ENCODE results near the gene SRGAP3.

The SRGAP3 gene

GRCh38 chr3:9172851-9173321 lies 76.6 kb downstream of the SRGAP3 start:
- DNase-seq (ENCODE audit: low read depth): no peak

- no peak for DNase-seq (ENCODE audit: low read depth)
These were observed 78.6 kb downstream of the SRGAP3 start for GRCh38 chr3:9170851-9171160.

DNA sequence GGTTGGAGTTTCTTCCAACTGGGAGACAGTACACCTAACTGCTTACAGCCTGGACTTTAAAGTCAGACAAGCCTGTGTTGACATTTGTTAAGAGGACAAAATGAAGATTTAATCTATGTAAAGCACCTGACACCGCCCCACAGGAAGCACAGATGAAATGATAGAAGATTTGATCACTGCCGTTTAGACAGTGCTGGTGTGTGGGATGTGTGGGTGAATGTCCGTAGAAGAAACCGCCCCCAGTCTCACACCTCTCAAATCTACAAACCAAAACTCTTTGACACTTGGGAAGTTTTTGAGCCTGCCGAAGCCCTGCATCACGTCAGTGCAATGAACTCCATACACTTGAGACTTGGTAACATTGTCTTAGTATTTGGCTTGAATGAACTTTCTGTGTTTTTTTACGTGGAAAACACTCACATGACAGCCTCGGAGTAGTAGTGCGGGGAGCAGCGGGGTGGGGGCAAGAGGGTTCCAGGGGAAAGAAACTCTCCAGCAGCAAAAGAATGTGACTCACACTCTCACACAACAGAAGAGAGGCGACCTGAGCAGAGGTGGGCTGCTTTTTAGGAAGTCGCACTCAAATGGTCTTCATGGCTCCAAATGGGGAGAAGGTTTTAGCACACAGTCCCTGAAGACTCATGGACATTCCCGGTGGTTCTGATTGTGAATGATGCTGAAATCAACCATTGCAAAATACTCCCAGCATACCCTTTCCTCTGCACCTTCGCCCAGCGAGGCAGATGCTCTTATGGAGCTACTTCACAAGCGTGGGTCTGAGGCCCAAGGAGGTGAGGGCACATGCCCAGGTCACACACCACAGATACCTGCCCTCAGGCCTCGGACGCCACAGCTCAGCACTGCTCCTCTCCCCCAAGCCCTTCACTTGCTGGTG lies 79.2 kb downstream of the SRGAP3 start:
- DNase-seq (ENCODE audit: low read depth): no peak

GRCh38 chr3:9169326-9169725 lies 80.1 kb downstream of the SRGAP3 start:
- no peak for DNase-seq (ENCODE audit: low read depth)

- no peak for DNase-seq (ENCODE audit: low read depth)
These were observed 81.2 kb downstream of the SRGAP3 start for GRCh38 chr3:9168241-9168741.

DNA sequence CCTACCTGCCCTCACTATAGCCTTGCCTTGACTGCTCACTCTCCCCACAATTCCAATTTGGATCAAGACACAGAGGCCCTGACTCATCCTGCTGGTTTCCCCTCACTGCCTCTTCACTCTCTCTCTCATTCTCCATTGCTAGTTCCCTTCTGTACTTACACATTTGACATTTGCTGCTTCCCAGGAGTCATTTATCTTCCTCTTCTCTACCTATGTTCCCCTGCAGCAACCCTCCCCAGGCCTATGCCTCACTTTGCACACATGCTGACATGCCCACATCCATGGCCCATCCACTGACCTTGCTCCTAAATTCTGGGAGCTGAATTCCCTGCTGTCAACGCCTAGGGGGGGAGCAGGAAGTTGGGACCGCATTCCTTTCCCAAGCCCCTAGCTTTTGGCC lies 82.2 kb downstream of the SRGAP3 start:
- no peak for DNase-seq (ENCODE audit: low read depth)

- DNase-seq (ENCODE audit: low read depth): no peak
These were observed 84.0 kb downstream of the SRGAP3 start for GRCh38 chr3:9165421-9165820.

GRCh38 chr3:9163289-9163688 lies 86.2 kb downstream of the SRGAP3 start:
- no peak for DNase-seq (ENCODE audit: low read depth)

GRCh38 chr3:9161811-9162210 lies 87.6 kb downstream of the SRGAP3 start:
- no peak for DNase-seq (ENCODE audit: low read depth)

GRCh38 chr3:9161298-9161697 lies 88.1 kb downstream of the SRGAP3 start:
- DNase-seq (ENCODE audit: low read depth): no peak

GRCh38 chr3:9158865-9159630 lies 90.4 kb downstream of the SRGAP3 start:
- no peak for DNase-seq (ENCODE audit: low read depth)

DNA sequence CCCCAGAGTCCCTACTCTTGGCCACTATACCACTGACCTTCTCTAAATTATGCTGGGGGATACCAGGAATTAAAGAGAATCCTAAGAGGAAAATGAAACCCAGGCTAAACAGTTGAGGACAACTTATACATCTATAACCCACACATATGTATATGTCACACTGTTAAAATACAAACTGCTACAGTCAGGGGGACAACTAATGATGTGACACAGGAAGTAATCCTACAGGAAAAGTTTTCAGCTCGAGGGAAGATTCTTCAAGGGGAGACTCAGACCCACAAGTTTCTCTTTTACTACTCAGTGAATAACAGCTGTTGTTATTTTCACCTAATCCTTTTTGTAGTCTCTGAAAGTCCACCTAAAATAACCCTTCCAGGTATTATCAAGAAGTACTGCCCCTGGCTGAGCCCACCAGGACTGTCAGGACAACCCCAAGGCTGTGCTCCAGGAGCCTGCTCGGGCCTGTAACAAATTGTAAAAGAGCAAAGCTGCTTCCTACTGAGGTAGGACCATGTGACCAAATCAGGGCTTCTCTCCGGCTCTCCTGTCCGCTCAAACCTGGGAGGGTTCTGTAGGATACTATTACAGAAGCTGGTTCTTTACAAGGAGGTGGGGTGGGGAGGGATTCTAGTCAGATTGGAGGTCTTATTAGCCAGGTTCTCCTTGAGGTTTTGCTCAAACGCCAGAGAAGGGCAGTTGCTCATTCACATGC lies 91.6 kb downstream of the SRGAP3 start:
- DNase-seq (ENCODE audit: low read depth): no peak

GRCh38 chr3:9156604-9157003 lies 92.8 kb downstream of the SRGAP3 start:
- DNase-seq (ENCODE audit: low read depth): no peak

DNA sequence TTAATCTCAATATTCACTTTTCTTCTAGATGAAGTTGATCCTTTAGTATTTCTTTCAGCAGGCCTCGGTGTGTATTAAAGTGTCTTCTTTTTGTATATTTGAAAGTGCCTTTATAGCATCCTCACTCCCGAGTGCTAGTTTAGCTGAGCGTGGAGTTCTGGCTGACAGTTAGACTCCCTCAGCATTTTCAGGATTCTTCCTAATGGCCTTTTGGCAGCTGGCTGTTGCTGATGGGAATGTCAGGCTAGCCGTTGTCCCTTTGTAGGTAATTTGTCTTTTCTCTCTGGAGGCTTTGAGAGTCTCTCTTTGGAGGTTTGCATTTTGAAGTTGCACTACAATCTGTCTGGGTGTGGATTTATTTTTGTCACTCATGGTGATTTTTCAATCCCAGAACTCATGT lies 94.4 kb downstream of the SRGAP3 start:
- no peak for DNase-seq (ENCODE audit: low read depth)

DNA sequence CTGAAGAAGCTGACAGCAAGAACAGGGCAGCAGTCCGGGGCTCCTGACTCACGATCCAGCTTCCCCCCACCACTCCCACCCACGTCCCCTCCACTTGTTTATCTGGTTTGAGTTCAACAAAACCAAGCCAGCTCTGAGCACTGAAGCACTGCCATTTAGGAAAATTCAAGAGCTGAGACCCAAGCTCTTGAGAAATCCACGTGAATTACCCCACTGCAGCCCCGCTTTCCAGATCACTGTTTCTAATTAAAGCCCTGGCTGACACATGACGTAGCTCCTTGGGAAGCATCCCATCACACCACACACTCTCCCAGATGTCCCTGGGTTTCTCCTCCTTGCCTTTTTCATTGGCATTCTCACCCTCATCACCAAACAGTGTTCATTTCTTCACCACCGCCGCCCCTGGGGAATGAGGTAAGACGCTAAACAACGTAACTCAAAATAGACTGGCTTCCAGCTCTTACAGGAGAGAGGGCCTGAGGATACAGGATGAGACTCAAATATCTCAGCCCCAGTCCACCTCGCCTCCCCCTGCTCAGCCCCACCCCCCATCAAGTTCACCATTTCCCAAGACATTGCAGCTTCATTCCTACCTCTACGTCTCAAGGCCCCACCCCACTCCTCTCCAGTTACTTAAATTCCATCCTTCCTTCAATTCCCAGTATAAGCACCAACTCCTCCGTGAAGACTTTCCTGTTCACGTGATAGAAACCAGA lies 95.4 kb downstream of the SRGAP3 start:
- no peak for DNase-seq (ENCODE audit: low read depth)

DNA sequence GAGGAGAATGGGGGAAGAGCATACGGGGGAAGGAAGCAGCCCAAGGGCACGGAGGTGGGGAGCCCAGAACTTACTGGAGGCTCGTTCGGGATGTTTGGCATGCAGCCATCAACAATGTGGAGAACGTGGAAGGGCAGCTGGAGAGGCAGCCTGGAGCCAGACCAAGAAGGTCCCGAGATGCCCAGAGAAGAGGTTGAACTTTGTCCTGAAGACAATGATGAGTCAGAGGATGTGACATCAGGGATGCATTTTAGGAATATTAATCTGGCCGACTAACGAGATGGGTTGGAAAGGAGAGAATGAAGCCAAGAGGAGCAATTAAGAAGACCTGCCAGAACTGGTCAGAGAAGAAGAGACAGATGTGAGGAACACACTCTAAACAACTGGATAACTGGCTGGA lies 98.2 kb downstream of the SRGAP3 start:
- DNase-seq (ENCODE audit: low read depth): no peak

DNA sequence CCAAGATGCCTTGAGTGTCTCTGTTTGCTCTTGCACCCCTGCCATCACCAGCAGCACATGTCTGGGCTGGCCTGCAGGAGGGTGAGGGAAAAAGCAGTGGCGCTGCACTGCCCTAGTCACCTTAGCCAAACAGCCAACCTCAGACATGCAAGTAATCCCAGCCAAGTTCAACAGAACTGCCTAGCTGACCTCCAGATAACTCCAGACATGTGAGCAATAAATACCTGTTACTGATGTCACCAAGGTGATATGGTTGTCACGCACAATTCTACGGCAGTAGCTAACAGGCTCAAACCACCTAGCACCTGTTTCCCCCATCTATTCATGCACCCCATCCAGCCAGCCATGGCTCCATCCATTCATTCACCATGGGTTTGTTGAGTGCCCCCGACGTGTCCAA lies 99.9 kb downstream of the SRGAP3 start:
- no peak for DNase-seq (ENCODE audit: low read depth)

DNA sequence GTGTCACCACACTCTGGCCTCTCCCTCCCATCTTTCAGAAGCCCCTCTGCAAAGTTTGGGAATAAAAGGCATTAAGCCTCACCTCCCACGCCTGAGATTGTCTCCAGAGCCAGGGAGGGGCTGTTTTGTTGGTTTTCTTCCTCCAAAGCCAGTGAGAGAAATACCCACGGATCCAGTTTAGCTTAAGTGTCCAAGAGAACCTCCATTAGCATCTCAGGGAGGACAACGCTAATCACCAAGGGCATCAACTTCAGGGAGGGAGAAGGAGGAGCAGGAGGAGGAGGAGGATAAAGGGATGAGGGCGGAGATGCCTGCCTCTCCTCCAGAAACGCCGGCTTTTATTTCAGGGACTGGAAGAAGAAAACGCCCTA lies 101.6 kb downstream of the SRGAP3 start:
- no peak for DNase-seq (ENCODE audit: low read depth)

- no peak for DNase-seq (ENCODE audit: low read depth)
These were observed 102.1 kb downstream of the SRGAP3 start for GRCh38 chr3:9147215-9147895.

DNA sequence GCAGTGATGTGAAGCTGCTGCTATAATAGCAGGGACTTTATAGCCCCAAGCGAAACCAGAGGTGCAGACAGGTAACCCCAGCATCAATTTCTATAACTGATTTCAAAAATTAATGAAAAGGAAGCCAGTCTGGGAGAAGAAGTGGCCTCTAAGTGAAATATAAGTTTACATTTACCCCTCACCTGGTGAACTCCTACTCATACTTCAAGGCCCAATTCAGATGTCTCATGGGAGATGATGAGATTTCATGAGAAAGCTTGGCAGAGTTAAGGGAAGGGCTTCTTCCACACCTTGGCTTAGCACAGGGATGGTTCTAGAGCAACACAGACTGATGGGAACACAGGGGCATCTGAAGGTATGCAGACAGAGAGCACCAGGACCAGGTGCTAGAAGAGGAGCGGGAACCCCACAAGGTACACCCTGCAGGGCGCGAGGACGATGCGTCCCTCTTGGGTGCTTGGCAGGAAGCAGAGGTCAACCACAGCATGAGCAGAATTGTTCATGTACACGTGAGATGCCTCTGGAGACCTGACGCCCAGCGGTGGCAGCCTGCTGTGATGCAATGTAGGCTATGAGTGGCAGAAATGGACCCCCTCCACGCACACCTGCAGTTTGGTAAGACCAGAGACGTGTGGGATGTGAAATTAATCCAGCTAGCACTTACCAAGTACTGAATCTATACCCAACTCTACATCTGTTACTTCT lies 102.9 kb downstream of the SRGAP3 start:
- DNase-seq (ENCODE audit: low read depth): no peak

DNA sequence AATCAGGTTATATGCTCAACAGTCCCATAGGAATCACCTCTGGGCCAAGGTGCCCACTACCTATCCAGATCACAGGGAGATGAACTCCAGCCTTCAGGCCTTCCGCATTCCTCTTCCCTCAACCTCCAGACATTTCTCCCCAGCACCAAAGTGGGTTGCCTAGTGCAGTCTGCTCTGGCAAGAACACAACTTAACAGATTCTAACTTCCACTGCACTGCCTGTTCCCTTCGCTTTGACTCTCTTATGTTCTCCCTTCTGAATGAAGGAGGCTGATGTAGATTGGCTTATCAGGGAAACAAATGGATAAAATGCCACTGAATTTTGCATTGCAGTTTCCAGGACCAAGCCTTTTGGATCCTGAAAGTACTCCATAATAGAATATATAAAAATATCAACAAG lies 106.3 kb downstream of the SRGAP3 start:
- DNase-seq (ENCODE audit: low read depth): no peak

All from stimulated activated CD8-positive, alpha-beta memory T cell treated with anti-CD3 and anti-CD28 coated beads, Interleukin-12 subunit alpha, Interleukin-12 subunit beta, amount 100 ng/mL, for 1 hour (primary cell).